ENCODE results near the gene XG.
"Not testable (repeated sequence)": the region's sequence is repeated elsewhere in the genome, so short reads cannot be mapped to it uniquely, and the experiment has no call there.

XG gene

GRCh38 chrX:2735270-2735669 lies 16.6 kb upstream of the XG start:
- no peak for DNase-seq

- DNase-seq = no peak
Observed at GRCh38 chrX:2740672-2741071, 11.2 kb upstream of the XG start.

- DNase-seq = no peak
Observed at GRCh38 chrX:2741386-2741785, 10.5 kb upstream of the XG start.

GRCh38 chrX:2746250-2746649 lies 5.6 kb upstream of the XG start:
- not testable (repeated sequence) for DNase-seq

GRCh38 chrX:2748171-2748814 lies 3.5 kb upstream of the XG start:
- no peak for DNase-seq

- DNase-seq = no peak
Observed at GRCh38 chrX:2748815-2749188, 3.0 kb upstream of the XG start.

- DNase-seq = no peak
Observed at GRCh38 chrX:2751291-2751690, 549 bp upstream of the XG start.

- DNase-seq = not testable (repeated sequence)
Observed at GRCh38 chrX:2752441-2752840, 601 bp downstream of the XG start.

- not testable (repeated sequence) for DNase-seq
Observed at GRCh38 chrX:2755163-2755715, 3.4 kb downstream of the XG start.

GRCh38 chrX:2756548-2756947 lies 4.7 kb downstream of the XG start:
- DNase-seq = no peak

- DNase-seq = no peak
Observed at GRCh38 chrX:2761246-2761645, 9.4 kb downstream of the XG start.

GRCh38 chrX:2762671-2763070 lies 10.8 kb downstream of the XG start:
- DNase-seq = not testable (repeated sequence)

- not testable (repeated sequence) for DNase-seq
Observed at GRCh38 chrX:2764766-2765548, 13.1 kb downstream of the XG start.

- DNase-seq = no peak
Observed at GRCh38 chrX:2765549-2765830, 13.7 kb downstream of the XG start.

- DNase-seq = no peak
Observed at GRCh38 chrX:2766906-2767305, 15.1 kb downstream of the XG start.

GRCh38 chrX:2767631-2768455 lies 16.0 kb downstream of the XG start:
- no peak for DNase-seq

- DNase-seq = no peak
Observed at GRCh38 chrX:2769615-2770014, 17.8 kb downstream of the XG start.

- not testable (repeated sequence) for DNase-seq
Observed at GRCh38 chrX:2773166-2774055, 21.6 kb downstream of the XG start.

- no peak for DNase-seq
Observed at GRCh38 chrX:2774057-2774456, 22.2 kb downstream of the XG start.

- DNase-seq = no peak
Observed at GRCh38 chrX:2774776-2775175, 22.9 kb downstream of the XG start.

GRCh38 chrX:2780472-2781225 lies 28.8 kb downstream of the XG start:
- peak; percentile 22 for DNase-seq

- no peak for DNase-seq
Observed at GRCh38 chrX:2781226-2781571, 29.4 kb downstream of the XG start.
